ENCODE measurements around the gene RWDD3.

The RWDD3 gene

GRCh38 chr1:95230768-95231191 is 3.2 kb upstream of the RWDD3 start:
- DNase-seq = no peak

- no peak for DNase-seq
Measured at GRCh38 chr1:95232646-95233318, 1.2 kb upstream of the RWDD3 start.

DNA sequence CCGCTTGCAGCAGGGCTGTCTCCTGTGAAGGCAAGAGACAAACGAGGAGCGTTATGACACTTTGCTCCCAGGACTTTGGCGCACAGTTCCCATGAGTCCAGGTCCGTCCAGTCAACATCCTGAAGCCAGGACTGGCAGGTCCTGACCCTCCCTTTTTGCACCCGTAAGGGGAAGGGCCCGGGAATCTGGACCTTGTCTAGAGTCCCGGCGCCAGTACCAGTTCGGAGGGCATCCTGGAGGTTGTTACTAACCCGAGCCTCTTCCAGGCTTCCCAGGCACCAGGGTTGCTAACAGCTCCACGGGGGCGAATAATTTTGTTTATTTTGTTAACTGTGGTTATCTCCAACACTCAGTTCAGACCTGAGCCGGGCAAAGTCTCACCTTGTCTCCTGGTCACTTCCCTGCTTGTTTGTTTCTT is 682 bp upstream of the RWDD3 start:
- DNase-seq = no peak

DNA sequence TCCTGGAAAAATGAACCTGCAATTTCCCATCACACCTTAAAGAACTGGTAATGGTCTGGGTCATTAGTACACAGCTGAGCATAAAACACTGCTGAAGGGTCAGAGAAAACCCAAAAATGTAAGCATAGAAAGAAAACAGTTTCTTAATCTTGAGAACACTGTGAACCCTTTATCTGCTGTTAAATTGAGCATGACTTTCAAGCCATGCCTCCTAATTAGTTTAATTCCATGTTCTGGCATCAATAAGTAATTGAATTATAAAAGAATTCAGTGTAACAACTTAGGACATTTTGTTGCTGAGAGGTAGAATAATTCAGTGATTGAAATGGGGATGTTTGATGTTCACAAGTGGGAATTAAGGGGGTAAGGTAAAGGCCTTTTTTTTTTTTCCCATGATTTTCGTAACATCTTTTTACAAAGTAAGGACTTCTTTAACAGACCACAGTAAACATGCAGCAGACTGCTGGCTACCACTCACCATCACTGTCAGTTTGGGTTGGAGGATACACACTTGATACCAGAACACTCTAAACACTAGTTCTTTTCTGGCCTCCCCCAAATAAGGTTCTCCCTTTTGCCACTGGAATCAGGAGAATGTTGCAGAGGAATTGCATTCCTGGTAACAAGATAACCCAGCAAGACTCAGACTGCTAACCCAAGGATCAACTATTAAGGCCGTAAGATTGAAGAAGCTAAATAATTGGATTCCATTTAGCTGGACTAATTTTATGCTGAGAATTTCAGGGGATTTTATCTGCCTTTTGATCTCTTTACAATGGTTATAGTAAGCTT is 3.0 kb downstream of the RWDD3 start:
- DNase-seq = no peak

GRCh38 chr1:95237981-95238703 is 4.1 kb downstream of the RWDD3 start:
- DNase-seq = no peak

DNA sequence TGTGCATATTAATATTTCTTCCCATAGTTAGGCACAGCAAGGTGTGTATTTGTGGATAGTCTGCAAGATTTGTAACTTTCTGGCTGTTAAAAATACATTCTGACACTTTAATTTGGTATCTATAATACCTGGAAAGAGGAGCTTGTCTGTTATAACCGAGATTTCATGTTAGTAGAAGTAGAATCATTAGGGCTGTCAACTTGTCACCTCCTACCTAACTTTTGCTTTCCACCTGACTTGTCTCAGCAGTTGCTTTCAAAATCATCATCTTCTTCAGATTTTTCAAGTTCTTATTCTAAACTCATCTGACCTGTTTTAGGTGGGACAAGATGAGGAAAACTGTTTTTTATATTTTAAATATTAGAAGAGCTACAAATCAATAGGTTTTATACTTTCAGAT is 11.0 kb downstream of the RWDD3 start:
- DNase-seq = no peak

GRCh38 chr1:95246511-95246910 is 12.5 kb downstream of the RWDD3 start:
- DNase-seq = no peak

DNA sequence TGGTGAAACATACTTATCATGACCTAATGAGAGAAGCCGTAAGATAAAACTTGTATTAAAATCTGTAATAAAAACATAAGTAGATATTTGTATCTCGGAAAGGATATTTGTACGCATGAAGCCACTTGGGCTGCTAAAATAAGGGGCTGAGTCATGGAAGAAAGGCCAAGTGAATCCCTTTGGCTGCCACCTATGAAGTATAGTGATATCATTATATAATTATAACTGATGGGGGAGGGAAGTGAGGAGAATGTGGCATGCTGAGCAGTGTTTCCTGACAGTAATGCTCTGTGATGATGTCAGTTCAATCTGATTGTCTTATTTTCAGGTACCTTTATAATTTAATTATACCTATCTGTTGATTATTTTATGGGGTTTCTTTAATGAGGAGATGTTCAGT is 13.6 kb downstream of the RWDD3 start:
- no peak for DNase-seq

- no peak for DNase-seq
Measured at GRCh38 chr1:95249916-95250315, 15.9 kb downstream of the RWDD3 start.

- DNase-seq = no peak
Measured at GRCh38 chr1:95252422-95252821, 18.4 kb downstream of the RWDD3 start.

GRCh38 chr1:95254959-95255358 is 20.9 kb downstream of the RWDD3 start:
- DNase-seq = no peak

DNA sequence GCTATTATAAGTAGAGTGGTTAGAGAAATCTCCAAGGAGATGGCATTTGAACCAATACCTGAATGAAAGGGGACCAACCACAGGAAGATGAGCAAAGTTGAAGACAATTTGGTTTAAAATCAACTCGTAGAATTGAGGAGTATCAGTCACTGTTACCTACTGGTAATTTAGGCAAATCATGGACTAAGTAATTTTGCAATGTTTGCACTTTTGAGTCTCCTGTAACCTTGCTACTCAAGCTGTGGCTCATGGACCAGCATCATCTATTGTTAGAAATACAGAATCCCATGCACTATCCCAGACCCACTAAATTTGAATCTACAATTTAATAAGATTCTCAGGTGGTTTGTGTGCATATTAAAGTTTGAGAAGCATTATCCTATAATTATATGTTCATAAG is 21.8 kb downstream of the RWDD3 start:
- no peak for DNase-seq

GRCh38 chr1:95257758-95258157 is 23.7 kb downstream of the RWDD3 start:
- no peak for DNase-seq

GRCh38 chr1:95259245-95259644 is 25.2 kb downstream of the RWDD3 start:
- DNase-seq = no peak

- no peak for DNase-seq
Measured at GRCh38 chr1:95262913-95263312, 28.9 kb downstream of the RWDD3 start.

DNA sequence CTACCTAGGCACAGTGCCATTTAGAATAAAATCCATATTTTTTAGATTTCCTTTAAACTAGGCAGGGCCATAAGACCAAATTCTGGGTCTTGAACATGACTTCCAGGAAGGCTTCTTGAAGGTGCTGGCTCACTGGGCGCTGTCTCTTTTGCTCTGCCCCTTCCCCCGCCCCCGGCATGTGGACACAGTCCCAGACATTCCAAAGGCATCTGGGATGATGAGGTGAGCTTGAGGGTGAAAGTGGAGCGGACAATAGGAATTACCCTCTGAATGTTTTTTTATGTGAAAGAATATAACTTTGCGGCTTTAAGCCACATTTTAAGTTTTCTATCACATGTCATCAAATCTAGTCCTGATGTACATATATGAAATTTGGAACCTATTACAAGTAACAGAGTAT is 29.4 kb downstream of the RWDD3 start:
- no peak for DNase-seq

- no peak for DNase-seq
Measured at GRCh38 chr1:95265106-95265505, 31.1 kb downstream of the RWDD3 start.

DNA sequence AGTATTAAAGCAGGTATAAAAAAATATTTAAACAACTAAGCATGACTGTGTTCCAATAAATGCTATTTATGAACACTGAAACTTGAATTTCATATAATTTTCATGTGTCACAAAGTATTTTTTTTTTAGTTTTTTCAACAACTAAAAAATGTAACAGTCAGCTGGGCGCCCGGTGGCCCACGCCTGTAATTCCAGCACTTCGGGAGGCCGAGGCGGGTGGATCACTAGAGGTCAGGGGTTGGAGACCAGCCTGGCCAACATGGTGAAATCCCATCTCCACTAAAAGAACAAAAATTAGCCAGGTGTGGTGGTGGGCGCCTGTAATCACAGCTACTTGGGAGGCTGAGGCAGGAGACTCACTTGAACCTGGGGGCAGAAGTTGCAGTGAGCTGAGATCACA is 42.4 kb downstream of the RWDD3 start:
- DNase-seq = no peak

GRCh38 chr1:95278173-95279006 is 44.4 kb downstream of the RWDD3 start:
- DNase-seq = no peak

- no peak for DNase-seq
Measured at GRCh38 chr1:95281781-95282517, 47.9 kb downstream of the RWDD3 start.

DNA sequence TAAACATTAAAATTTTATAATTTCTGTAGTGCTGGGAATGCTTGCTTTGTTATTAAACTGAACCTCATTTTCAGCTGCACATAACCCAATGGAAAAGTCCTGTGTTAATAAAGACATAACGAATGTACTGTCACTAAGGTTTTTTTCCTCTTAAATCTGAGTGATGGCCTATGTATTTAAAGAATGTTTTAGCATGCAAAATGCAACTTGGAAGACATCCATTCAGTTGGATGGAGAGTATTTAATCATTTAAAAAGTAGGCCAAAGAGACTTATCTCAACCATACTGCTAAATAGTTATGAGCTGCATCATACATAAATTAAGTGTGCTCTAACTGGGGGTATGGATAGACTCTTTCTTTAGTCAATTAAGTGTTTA is 48.5 kb downstream of the RWDD3 start:
- no peak for DNase-seq

DNA sequence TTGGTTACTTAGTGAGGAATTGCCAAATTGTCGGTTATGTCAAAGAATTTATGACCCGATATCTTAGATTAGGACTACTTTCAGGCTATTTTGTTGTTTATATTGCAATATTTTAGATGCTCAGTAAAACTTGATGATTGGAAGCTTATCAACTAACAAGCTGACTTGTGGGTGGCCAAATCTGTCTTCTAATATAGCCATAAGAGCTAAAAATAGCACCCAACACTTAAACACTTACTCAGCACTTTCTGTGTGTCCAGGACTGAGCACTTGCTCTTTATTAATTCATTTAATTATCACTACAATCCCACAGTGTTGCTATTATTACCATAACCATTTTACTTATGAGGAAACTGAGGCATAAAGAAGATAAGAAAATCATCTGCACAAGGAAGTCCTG is 50.4 kb downstream of the RWDD3 start:
- DNase-seq = no peak
